ENCODE results near the gene OR8J3.
"Not testable (repeated sequence)": the region's sequence is repeated elsewhere in the genome, so short reads cannot be mapped to it uniquely, and the experiment has no call there.

Gene OR8J3

GRCh38 chr11:56140151-56140661 is at the start of gene OR8J3:
OR8J3 (minus strand) TSS chr11:56140201; CDS start chr11:56137718, 2,483 bp downstream.
- no peak for DNase-seq (ENCODE audit: low spot score)

GRCh38 chr11:56188602-56189001 is 48.6 kb upstream of the OR8J3 start:
- DNase-seq (ENCODE audit: low spot score): no peak

GRCh38 chr11:56183459-56183858 is 43.5 kb upstream of the OR8J3 start:
- no peak for DNase-seq (ENCODE audit: low spot score)

GRCh38 chr11:56176318-56176717 is 36.3 kb upstream of the OR8J3 start, which contains the start of gene OR5J2:
OR5J2 (plus strand) TSS chr11:56176618; CDS start chr11:56176618, 0 bp downstream.
- DNase-seq (ENCODE audit: low spot score): no peak

GRCh38 chr11:56172256-56172830 is 32.3 kb upstream of the OR8J3 start:
- no peak for DNase-seq (ENCODE audit: low spot score)

GRCh38 chr11:56163804-56164203 is 23.8 kb upstream of the OR8J3 start:
- DNase-seq (ENCODE audit: low spot score): no peak

- no peak for DNase-seq (ENCODE audit: low spot score)
Observed at GRCh38 chr11:56160217-56160616, 20.2 kb upstream of the OR8J3 start, which contains the start of gene OR8K5. OR8K5 (minus strand) TSS chr11:56160317; CDS start chr11:56160317, 0 bp downstream.

- no peak for DNase-seq (ENCODE audit: low spot score)
Observed at GRCh38 chr11:56152333-56152732, 12.3 kb upstream of the OR8J3 start.

GRCh38 chr11:56151376-56151775 is 11.4 kb upstream of the OR8J3 start:
- DNase-seq (ENCODE audit: low spot score): no peak

GRCh38 chr11:56143681-56144080 is 3.7 kb upstream of the OR8J3 start:
- DNase-seq (ENCODE audit: low spot score): not testable (repeated sequence)

- DNase-seq (ENCODE audit: low spot score): no peak
Observed at GRCh38 chr11:56122073-56122472, 17.9 kb downstream of the OR8J3 start, which contains the start of gene OR8H3. OR8H3 (plus strand) TSS chr11:56122373; CDS start chr11:56122373, 0 bp downstream.

GRCh38 chr11:56103210-56103737 is 36.7 kb downstream of the OR8J3 start, which contains the start of gene OR8H2:
OR8H2 (plus strand) TSS chr11:56103687; CDS start chr11:56105043, 1,356 bp downstream.
- DNase-seq (ENCODE audit: low spot score): no peak

- no peak for DNase-seq (ENCODE audit: low spot score)
Observed at GRCh38 chr11:56093008-56093407, 47.0 kb downstream of the OR8J3 start, which contains the start of gene OR8I2. OR8I2 (plus strand) TSS chr11:56093308; CDS start chr11:56093308, 0 bp downstream.

- DNase-seq (ENCODE audit: low spot score): no peak
Observed at GRCh38 chr11:56089697-56090096, 50.3 kb downstream of the OR8J3 start.
